ENCODE measurements around the gene PAM16.

Gene PAM16

DNA sequence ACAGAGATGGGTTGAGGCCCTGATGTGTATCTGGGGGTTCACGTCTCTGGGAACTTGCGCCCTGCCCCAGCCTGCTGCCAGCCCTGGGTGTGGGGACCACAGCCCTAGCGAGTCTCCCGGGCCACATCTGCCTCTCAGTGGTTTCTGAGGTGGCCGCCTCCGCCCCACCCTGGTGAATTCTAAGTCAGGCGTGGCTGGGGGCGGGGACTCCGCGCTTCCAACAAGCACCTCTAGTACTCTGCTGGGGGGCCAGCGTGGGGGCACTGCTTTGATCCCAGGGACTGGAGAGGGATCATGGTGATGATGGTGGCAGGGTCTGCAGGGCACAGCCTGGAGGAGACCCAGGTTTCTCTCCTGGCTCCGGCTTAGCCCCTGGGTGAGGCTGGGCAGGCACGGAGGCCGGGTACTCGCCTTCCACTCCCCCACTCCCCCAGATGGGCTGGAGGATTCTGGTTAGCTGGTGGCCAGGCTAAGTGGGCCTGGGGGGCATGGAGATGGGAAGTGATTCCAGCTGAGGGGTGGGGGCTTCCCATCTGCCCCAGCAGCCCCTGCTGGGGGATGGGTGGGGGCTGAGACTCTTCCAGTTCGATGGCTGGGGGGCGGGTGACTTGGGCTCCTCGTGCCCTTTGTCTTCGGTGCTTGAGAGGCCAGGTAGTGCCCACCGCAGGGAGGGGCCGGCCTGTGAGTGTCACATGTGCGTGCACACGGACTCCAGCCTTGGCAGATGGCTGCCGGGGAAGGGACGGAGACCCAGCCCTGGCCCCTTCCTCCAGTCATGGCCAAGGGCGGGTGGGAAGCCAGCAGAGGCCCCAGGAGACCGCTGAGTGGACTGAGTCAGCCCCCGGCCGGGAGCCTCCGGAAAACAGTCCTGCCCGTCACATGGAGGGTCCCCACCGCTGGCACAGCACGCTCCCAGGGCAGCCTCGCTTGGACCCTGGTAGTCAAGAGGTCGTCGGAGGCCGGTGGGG lies 31.4 kb downstream of the PAM16 start:
- peak; percentile 42 for DNase-seq (ENCODE audit: low spot score)

DNA sequence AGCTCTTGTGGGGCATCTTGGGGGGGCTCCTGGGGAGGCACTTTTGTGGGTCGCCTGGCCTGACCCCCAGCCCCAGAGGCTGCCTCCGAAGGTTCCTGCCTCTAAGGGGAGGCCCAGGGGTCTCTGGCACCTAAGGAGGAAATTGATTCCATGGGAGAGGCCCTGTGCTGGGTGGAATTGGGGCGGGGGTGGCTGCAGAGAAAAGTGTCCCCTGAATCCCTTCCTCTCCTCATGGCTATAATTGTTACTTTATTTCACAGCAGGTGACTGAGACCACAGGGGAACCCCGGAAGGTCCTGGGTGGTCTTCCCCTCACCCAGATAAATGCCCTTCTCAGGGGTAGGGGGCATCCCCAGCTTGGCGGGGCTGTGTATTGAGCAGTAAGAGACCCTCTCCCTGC lies 32.2 kb downstream of the PAM16 start:
- no peak for DNase-seq (ENCODE audit: low spot score)

DNA sequence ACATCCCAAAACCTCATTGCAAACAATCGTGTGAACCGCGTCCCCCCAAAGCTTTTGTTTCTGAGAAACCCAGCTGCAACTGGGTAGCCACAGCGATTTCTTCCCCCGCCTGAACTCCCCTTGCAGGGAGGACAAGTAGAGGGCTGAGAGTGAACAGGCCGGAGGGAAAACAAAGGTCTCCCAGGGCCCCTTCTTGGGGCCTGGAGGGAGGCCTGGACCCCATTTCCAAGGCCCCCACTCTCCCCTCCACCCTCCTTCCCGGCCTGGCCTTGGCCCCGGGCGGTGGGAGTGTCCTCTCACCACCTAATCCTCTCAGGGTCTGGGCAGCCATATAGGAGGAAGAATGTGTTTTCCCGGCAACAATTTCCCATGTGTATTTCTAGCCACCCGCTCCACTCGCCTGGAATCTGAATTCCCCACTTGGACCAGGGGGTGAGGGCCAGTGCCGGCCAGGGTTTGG lies 32.6 kb downstream of the PAM16 start:
- no peak for DNase-seq (ENCODE audit: low spot score)

DNA sequence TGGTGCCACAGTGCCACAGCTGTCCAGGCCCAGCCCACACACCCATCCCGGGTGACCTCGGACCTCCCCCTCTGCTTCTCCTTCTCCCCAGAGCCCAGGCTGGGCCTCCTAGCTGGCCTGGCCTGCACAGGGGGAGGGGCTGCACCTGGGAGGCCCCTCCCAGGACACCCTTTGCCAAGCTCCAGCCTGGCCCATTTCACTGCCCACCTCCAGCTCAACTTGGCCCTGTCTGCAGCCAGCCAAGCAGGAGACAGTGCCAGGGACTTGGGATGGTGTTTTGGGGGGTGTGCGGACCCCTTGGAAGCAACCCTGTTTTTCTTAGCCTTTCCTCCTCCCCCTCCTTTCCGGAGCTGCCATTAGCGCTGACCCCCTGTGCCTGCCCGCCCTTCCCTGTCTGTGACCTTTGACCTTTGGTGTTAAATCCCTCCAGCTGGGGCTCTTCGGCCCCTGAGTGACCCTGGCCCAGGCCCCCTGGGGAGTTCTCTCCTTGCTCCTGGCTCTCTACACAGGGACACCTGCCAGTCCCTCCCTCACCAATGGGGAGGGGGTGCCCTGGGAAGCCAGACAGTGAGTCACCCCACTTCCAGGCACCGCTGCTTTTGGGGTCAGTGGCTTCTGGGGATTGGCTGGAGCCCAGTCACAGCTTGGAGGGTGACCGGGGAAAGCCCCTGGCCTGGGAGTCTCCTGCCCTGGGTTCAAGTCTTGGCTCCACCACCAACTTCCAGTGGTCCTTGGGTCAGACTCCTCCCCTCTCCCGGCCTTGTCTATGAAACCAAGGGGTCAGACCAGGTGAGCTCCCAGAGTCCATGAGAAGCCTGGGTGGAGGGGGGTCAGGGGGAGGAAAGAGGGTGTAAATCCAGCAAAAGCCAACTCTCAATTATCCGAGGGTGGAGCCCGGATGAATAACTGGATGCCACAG lies 33.3 kb downstream of the PAM16 start:
- no peak for DNase-seq (ENCODE audit: low spot score)

DNA sequence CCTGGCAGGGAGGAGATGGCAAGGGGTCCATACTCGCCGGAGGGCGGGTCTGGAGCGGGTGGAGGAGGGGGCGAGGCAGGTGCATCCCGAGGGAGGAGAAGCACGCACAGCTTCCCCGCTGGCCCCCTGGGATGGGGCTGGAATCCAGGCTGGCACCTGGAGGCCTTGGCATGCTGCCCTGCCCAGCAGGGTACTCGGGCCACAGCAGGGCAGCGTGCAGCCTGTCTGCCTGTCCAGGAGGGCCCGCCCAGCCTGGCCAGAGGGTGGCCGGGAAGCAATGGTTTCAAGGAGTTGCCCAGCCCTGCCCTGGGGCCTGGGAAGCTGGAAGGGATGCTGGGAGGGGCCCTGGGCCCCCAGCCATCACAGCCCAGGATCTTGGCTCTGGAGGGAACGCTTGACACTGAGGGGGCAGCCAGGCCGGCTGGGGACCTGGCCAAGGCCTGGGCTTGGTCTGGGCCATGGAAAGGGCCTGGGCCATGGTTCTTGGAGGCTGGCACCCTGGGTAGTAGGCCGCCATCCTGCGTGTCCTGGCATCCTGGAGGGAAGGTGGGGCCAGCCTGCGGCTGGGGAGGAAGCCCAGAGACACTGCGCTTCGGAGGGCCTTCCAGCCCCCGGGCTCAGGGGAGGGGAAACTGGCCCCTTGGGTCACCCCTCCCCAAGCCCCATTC lies 34.1 kb downstream of the PAM16 start:
- peak; percentile 41 for DNase-seq (ENCODE audit: low spot score)

DNA sequence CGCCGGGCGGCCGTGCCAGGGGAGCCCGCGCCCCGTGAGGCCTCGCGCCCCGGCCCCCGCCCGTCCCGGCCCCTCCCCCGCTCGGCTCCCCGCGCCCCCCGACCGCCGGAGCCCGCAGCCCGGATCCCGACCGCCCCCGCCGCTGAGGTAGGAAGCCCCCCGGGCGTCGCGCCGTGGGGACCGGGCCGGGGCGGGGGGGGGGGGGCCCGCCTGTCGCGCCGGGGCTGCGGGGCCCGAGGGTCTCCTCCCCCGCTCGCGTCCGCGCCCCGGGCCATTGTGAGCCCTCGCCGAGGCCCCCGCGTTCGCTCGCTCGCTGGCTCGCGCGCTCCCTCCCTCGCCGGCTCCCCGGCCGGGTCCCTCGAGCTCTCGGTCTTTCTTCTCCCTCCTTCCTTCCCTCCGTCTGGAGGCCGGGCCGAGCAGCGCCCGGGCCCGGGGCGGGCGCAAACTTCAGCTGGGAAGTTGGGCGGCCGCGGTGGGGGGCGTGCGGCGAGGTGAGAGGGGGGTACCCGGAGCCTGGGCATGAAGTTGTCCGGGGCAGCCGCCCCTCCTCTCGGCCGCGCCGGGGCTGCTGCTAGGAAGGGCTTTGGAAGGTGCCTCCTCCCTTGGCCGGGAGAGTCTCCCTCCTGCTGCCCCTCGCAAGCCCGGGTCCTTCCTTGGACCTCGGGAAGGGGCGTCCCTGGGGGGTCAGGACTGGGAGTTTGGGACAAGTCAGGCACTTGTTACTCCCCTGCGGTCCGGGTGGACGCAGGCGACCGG lies 34.8 kb downstream of the PAM16 start:
- no peak for DNase-seq (ENCODE audit: low spot score)

DNA sequence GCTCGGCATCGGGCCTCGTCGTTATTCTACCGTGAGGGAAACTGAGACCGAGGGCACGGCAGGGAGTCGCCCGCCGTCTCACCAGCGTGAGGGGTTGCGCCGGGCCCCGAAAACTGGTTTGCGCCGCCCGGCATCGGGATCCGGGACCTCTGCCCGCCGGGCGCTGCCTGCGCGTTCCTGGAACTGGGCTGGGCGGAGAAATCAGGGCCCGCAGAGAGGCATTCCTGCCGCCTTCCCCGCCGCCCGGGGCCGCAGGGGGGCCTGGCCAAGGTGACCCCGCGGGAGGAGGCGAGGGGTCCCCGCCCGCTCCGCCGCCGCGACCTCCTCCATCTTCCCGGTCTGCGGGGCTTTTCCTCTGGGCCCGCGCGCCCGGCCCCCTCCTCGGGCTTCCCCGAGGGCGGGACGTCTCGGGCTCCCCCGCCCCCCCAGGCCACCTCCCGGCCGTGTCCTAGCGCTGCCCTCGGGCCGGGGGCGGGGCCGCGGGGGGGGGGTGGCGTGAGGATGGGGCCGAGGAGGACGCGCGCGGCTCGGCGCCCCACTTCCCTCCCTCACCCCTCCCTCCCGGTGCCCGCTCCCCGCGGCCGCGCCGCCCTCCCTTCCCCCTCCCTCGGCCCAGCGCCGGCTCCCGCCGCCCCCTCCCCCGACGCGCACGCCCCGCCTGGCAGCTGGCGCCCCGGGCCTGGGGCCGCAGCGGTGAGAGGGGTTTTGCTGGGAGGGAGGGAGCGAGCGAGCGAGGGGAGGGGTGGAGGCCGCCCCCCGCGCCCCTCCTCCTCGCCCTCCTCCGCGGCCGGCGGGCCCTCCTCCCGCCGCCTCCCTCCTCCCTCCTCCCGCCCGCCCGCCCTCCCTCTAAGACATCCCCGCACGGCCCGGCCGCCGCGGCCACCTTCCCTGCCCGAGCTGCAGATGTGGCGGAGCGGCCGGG lies 35.7 kb downstream of the PAM16 start, which contains the start of gene GLIS2:
GLIS2 (plus strand) TSS at position 882 of the 922 bp plus-strand sequence. CDS start 16,214 bp downstream, outside the sequence.
- DNase-seq (ENCODE audit: low spot score) = peak; percentile 90

DNA sequence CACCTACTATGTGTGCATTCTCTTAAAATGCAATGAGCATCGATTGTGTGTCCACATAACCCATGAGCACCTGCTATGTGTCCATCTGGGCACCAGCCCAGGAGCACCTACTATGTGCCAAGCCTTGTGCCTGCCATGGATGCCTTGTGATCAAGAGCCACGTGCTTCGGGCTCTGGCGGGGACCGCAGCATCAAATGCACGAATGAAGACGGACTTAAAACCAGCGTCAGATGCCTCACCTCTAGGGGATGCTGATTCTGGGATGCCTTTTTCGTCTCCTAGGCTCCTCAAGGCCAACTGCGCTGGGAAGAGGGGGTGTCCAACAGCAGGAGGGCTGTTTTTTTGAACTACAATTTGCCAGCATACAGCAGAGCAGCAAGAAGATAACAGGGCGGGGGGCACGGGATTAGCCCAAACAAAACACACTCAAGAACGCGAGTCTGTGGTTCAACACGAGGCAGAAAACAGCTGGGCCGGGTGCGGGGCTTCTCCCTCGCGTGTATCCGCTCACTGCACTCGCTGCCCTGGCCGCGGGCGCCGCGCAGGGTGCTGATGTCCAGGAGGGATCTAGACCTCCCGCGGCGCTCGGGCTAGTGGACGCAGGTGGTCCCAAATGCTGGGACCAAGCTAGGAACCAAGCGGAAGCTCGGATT lies 36.5 kb downstream of the PAM16 start:
- DNase-seq (ENCODE audit: low spot score) = peak; percentile 47

DNA sequence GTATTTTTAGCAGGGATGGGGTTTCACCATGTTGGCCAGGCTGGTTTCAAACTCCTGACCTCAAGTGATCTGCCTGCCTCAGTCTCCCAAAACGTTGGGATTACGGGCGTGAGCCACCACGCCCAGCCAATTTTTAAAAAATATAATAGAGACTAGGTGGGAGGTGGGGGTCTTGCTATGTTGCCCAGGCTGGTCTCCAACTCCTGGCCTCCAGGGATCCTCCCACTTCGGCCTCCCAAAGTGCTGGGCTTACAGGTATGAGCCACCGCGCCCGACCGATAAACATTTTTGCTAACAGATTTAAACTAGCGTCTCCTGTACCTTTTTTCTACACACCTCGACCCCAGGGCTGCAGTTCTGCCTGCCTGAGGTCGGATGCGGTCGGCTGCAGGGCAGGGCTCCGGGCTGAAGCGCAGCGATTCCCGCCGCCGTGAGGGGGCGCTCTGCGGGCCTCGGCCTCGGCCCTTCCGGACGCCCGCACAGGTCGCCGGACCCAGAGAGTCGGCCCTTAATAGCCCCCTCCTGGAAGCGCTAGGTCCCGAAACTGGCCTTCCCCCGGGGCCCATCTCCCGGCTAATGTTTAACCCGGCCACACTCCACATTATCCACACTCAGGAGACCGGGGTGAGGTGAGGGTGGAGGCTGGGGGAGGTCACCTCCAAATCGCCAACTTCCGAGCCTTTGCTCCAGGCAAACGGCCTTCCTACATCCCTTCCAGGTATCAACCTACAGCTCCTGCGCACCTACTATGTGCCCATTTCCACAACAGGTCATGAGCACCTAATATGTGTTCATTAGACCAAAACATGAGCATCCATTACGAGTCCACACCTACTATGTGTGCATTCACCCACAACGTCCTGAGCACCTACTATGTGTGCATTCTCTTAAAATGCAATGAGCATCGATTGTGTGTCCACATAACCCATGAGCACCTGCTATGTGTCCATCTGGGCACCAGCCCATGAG lies 37.3 kb downstream of the PAM16 start:
- DNase-seq (ENCODE audit: low spot score) = peak; percentile 29

DNA sequence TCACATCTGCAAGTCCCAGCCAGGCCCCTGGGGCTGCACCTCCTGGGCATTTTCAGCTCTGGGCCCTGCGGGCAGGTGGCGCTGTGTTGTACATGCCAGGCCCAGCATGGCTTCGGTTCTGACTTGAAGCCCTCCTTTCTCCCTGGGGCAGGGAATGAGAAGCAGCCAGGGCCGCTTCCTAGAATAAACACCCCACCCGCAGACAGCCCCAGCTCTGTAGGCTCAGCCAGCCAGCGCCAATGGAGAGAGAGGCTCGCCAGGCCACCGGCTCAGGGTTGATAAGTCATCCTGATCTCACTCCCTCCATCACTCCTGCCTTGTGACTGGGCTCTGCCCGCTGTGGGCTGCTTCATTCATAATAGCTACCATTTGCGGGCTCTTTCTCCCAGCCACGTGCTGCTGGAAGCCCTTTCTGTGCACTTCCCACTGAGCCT lies 41.3 kb downstream of the PAM16 start:
- peak; percentile 32 for DNase-seq (ENCODE audit: low spot score)

DNA sequence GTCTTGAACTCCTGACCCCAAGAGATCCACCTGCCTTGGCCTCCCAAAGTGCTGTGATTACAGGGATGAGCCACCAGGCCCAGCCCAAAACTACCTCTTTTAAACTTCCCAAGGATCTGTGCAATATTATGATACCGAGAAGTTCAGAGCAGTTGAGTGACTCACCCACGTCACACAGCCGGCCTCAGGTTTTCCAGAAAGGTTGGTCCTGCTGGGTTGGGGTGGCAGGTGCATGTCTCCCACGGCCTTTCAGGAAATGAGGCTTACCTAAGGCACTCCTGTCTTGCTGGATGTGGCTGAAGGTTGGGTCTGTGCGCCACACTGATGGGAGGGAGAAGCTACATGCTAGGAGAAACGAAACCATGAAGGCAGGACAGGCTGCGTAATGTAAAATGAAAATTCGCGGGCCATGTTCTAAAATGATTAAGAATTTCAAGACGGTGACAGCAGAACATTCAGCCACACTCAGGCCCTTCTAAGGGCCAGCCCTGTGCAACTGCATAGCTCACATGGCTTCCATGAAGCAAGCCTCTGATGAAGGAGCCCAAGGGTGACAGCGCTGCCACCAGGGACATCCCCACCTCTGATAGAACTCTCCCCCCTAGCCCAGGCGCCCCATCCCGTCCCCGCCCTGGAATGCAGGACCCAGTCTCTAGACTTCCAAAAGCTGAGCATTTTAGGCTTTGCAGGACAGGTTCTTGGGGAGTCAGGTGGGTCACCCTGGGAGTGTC lies 41.9 kb downstream of the PAM16 start:
- no peak for DNase-seq (ENCODE audit: low spot score)

DNA sequence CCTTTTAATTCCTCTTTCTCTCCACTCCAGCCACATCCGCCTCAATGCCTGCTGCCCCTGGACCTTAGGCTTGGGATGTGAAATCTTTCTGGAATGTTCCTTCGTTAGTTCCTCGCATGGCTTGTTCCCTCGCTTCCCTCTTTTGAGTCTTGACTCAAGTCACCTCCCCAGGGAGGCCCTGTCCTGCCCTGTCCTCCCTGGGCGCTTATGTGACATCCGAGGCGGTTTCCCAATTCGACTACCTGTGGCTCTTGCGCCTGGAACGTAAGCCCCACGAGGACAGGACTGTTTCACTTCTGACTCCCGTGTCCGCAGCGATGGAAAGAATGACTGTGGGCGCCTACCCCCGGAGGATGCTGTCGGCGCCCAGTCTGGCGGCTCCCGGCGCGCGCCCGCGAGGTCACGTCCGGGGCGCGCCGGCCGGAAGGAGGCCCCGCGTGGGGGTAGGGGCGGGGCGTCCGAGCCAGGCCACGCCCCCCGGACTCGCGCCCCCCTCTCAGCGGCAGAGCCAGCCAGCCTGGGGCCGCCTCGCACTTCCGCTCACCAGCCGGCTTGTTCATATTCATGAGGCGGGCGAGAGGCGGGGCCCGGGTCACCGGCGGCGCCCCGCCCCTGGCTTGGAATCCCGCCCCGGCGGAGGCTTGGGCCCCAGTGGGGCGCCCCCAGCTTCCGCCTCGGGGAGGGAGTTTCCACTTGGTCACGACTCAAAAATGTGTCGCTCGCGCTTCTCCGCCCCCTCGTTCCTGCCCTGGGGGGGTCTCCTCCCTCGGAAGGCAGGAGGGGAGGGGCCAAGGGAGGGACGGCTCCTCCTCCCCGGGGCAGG lies 43.7 kb downstream of the PAM16 start:
- DNase-seq (ENCODE audit: low spot score) = peak; percentile 96

DNA sequence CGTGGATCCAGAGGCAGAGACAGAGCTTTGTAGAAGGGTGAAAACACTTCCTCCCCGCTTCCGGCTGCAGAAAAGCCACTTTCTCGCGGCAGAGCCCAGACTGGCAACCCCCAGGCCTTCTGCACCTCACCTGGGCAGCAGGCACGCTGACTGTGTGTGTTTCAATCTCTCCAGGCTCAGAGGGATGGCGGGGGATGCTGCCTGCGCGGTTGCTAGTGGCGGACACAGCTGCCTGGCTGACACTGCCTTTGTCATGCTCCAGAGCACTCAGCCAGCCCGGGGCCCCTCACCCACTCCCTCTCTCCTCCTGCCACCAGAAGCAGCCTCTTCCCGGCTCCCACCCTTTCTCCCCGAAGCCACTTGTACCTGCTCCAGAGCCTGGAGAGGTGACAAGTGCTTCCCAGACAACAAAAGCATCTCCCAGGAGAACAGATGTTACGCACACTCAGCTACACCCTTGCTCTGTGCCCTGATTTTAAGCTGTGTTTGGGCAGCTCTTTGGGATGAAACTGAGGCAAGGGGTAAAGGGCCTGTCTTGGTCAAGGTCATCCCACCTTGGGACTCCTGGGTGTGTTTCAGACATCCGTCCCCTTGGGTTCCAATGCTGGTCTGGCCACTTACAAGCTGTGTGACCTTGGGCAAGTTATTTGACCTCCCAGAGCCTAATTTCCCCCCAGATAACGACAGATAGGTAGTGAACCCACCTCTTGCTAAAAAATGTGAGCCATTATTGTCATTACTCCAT lies 44.5 kb downstream of the PAM16 start:
- DNase-seq (ENCODE audit: low spot score) = no peak

DNA sequence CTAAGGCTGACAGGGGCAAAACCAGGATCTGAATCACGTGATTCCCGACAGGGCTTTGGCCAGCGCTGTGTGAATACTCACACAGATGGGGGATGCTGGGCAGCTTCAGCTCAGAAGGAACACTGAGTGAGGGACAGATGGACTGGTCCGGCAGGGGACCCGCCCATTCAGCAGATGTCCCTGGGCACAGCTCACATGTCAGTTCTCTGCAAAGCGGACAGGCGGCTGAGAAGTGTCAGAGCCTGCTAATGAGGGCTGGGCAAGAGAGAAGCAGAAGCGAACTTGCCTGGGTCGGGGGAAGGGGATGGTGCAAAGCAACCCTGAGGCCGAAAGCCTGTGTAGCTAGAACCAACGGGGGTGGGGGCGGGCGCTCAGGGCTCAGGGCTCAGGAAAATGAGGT lies 47.1 kb downstream of the PAM16 start:
- DNase-seq (ENCODE audit: low spot score) = no peak

DNA sequence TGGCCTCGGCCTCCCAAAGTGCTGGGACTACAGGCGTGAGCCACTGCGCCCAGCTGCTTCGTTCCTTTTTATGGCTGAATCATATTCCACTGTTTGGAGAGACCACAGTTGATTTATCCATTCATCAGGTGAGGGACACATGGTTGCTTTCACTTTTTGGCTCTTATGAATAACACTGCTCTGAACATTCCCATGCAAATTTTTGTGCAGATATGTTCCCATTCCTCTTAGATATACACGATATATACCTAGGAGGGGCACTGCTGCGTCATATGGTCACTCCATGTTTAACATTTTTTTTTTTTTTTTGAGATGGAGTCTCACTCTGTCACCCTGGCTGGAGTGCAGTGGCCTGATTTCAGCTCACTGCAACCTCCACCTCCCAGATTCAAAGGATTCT lies 49.2 kb downstream of the PAM16 start:
- DNase-seq (ENCODE audit: low spot score) = no peak

DNA sequence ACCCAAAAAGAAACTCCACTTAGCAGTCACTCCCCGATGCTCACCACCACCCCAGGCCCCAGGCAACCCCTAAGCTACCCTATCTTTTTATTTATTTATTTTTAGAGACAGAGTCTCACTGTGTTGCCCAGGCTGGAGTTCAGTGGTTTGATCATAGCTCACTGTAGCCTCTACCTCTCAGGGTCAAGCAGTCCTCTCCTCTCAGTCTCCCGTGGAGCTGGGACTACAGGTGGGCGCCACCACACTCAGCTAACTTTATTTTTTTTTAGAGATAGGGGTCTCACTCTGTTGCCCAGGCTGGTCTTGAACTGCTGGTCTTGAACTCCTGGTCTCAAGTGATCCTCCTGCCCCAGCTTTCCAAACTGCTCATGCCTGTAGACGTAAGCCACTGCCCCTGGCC lies 49.9 kb downstream of the PAM16 start:
- no peak for DNase-seq (ENCODE audit: low spot score)

All from AG08395 (cell line).